Stimulated activated effector memory CD8-positive, alpha-beta T cell treated with anti-CD3 and anti-CD28 coated beads, Interleukin-12 subunit alpha, Interleukin-12 subunit beta, amount 100 ng/mL, for 72 hours (primary cell): ENCODE data around the gene RNF213.
A peak's percentile ranks its signal among the peaks of the same experiment; 100 is the strongest.

Source experiments
- ATAC-seq: fragments of 150-1000 bp; cut with Tn5 transposase; 2 replicates; pipeline ENCODE4 v1.10.0; 2021
- DNase-seq, 2 donors: peaks; one replicate each; pipeline ENCODE4 v3.0.0; 2021 to 2022; ENCODE audit warnings: low spot score in 2 of 2
- H3K27ac Mint-ChIP-seq: one replicate; pipeline ENCODE4 v1.8.0; 2022; ENCODE audit warnings: mild to moderate bottlenecking, mixed read lengths
- H3K36me3 Mint-ChIP-seq: one replicate; pipeline ENCODE4 v1.8.0; 2022; ENCODE audit warnings: mild to moderate bottlenecking, mixed read lengths
- H3K4me1 Mint-ChIP-seq: one replicate; pipeline ENCODE4 v1.8.0; 2022; ENCODE audit warnings: mixed read lengths
- H3K4me3 Mint-ChIP-seq: one replicate; pipeline ENCODE4 v1.8.0; 2022; ENCODE audit warnings: mild to moderate bottlenecking, mixed read lengths
- H3K9me3 Mint-ChIP-seq: one replicate; pipeline ENCODE4 v1.8.0; 2022; ENCODE audit warnings: mixed read lengths

Gene RNF213

GRCh38 chr17:80260791-80261158 is at the start of gene RNF213:
Gene RNF213, plus strand, starts transcription at chr17:80260852. Its CDS starts 2,830 bp downstream, at chr17:80263682.
- Mint-ChIP-seq H3K4me1 (peaks cover 62% of the 10 kb centered on the region), H3K4me3 (peak within 1 kb of the TSS; percentile 99), H3K27ac (peak within 1 kb of the TSS; percentile 97), H3K9me3 (no peaks in the 10 kb centered on the region), H3K36me3 (peaks cover 33% of the 10 kb centered on the region)
- DNase-seq (peak; percentile 49 to 84), ATAC-seq (peak; percentile 36)

- Mint-ChIP-seq H3K4me1 (peaks cover 13% of the 10 kb centered on the region), H3K9me3 (no peaks in the 10 kb centered on the region), H3K4me3 (no peak overlapping the region), H3K36me3 (peaks cover 29% of the 10 kb centered on the region), H3K27ac (no peak overlapping the region)
- DNase-seq (no peak), ATAC-seq (no peak)
These were observed 48.5 kb upstream of the RNF213 start for GRCh38 chr17:80212109-80212508.

- Mint-ChIP-seq H3K36me3 (peaks cover 33% of the 10 kb centered on the region), H3K4me3 (no peak overlapping the region), H3K4me1 (peaks cover 17% of the 10 kb centered on the region), H3K27ac (no peak overlapping the region), H3K9me3 (no peaks in the 10 kb centered on the region)
- DNase-seq = no peak
- ATAC-seq = no peak
These were observed 48.1 kb upstream of the RNF213 start for GRCh38 chr17:80212511-80212910.

GRCh38 chr17:80212962-80213642 is 47.5 kb upstream of the RNF213 start:
- ATAC-seq = no peak
- H3K9me3 Mint-ChIP-seq = no peaks in the 10 kb centered on the region
- peaks cover 20% of the 10 kb centered on the region for H3K4me1 Mint-ChIP-seq
- H3K27ac Mint-ChIP-seq = peak overlapping the region; percentile 43
- no peak overlapping the region for H3K4me3 Mint-ChIP-seq
- DNase-seq = no peak
- peaks cover 36% of the 10 kb centered on the region for H3K36me3 Mint-ChIP-seq

GRCh38 chr17:80213643-80213975 is 47.0 kb upstream of the RNF213 start:
- H3K4me1 Mint-ChIP-seq = peaks cover 25% of the 10 kb centered on the region
- no peaks in the 10 kb centered on the region for H3K9me3 Mint-ChIP-seq
- DNase-seq (no peak), ATAC-seq (no peak)
- peak overlapping the region; percentile 43 for H3K27ac Mint-ChIP-seq
- H3K4me3 Mint-ChIP-seq = no peak overlapping the region
- H3K36me3 Mint-ChIP-seq = peaks cover 38% of the 10 kb centered on the region

GRCh38 chr17:80214012-80214877 is 46.4 kb upstream of the RNF213 start:
- Mint-ChIP-seq H3K27ac (no peak overlapping the region), H3K36me3 (peaks cover 44% of the 10 kb centered on the region), H3K9me3 (no peaks in the 10 kb centered on the region), H3K4me1 (peaks cover 32% of the 10 kb centered on the region), H3K4me3 (no peak overlapping the region)
- DNase-seq (no peak), ATAC-seq (no peak)

- Mint-ChIP-seq H3K27ac (no peak overlapping the region), H3K9me3 (no peaks in the 10 kb centered on the region), H3K4me1 (peaks cover 38% of the 10 kb centered on the region), H3K4me3 (no peak overlapping the region), H3K36me3 (peaks cover 45% of the 10 kb centered on the region)
- ATAC-seq (no peak), DNase-seq (no peak)
These were observed 45.8 kb upstream of the RNF213 start for GRCh38 chr17:80214878-80215210.

- Mint-ChIP-seq H3K9me3 (no peaks in the 10 kb centered on the region), H3K4me3 (no peak overlapping the region), H3K36me3 (peaks cover 33% of the 10 kb centered on the region), H3K4me1 (peaks cover 45% of the 10 kb centered on the region), H3K27ac (peak overlapping the region; percentile 51)
- ATAC-seq = no peak
- DNase-seq = no peak
These were observed 43.9 kb upstream of the RNF213 start for GRCh38 chr17:80216473-80217456.

- Mint-ChIP-seq H3K9me3 (no peaks in the 10 kb centered on the region), H3K36me3 (peaks cover 33% of the 10 kb centered on the region), H3K4me1 (peaks cover 51% of the 10 kb centered on the region), H3K4me3 (no peak overlapping the region), H3K27ac (no peak overlapping the region)
- no peak for ATAC-seq
- DNase-seq = no peak
These were observed 42.8 kb upstream of the RNF213 start for GRCh38 chr17:80217703-80218362.

- DNase-seq (no peak), ATAC-seq (no peak)
- Mint-ChIP-seq H3K36me3 (peaks cover 33% of the 10 kb centered on the region), H3K4me1 (peaks cover 57% of the 10 kb centered on the region), H3K9me3 (no peaks in the 10 kb centered on the region), H3K27ac (peak overlapping the region; percentile 97), H3K4me3 (peak overlapping the region; percentile 92)
These were observed 42.3 kb upstream of the RNF213 start for GRCh38 chr17:80218391-80218790.

- DNase-seq (peak; percentile 88 to 97), ATAC-seq (peak; percentile 94)
- H3K4me1 Mint-ChIP-seq = peaks cover 64% of the 10 kb centered on the region
- H3K4me3 Mint-ChIP-seq = peak overlapping the region; percentile 92
- peak overlapping the region; percentile 97 for H3K27ac Mint-ChIP-seq
- peaks cover 33% of the 10 kb centered on the region for H3K36me3 Mint-ChIP-seq
- no peaks in the 10 kb centered on the region for H3K9me3 Mint-ChIP-seq
These were observed 41.5 kb upstream of the RNF213 start for GRCh38 chr17:80219013-80219762.

GRCh38 chr17:80219763-80220053 is 40.9 kb upstream of the RNF213 start:
- DNase-seq (peak in 1 of 2 donors; percentile 23), ATAC-seq (peak; percentile 27)
- peak overlapping the region; percentile 92 for H3K4me3 Mint-ChIP-seq
- peaks cover 33% of the 10 kb centered on the region for H3K36me3 Mint-ChIP-seq
- peaks cover 68% of the 10 kb centered on the region for H3K4me1 Mint-ChIP-seq
- H3K27ac Mint-ChIP-seq = peak overlapping the region; percentile 97
- H3K9me3 Mint-ChIP-seq = no peaks in the 10 kb centered on the region

GRCh38 chr17:80220054-80220735 is 40.5 kb upstream of the RNF213 start, which contains the start of the genes SGSH and SLC26A11:
Gene SGSH, minus strand, starts transcription at chr17:80220333. Its CDS starts 20 bp downstream, at chr17:80220313.
Gene SLC26A11, plus strand, starts transcription at chr17:80220427. Its CDS starts 1,134 bp downstream, at chr17:80221561.
- peaks cover 33% of the 10 kb centered on the region for H3K36me3 Mint-ChIP-seq
- peak within 1 kb of the TSS; percentile 92 for H3K4me3 Mint-ChIP-seq
- peak within 1 kb of the TSS; percentile 97 for H3K27ac Mint-ChIP-seq
- peak; percentile 43 to 76 for DNase-seq
- H3K4me1 Mint-ChIP-seq = peaks cover 68% of the 10 kb centered on the region
- peak; percentile 62 for ATAC-seq
- H3K9me3 Mint-ChIP-seq = no peaks in the 10 kb centered on the region
